Loucy (cell line): ENCODE data around the gene ST8SIA3.

ENCODE experiments used
- EZH2phosphoT487 ChIP-seq: fragments of 200-600 bp; IDR thresholded peaks from 2 replicates; pipeline ENCODE4 v1.6.1; 2018; ENCODE audit warnings: antibody characterized with exemption, mild to moderate bottlenecking, moderate library complexity, borderline replicate concordance
- TF ChIP-seq, protein P1 (sequence below): fragments of 200-600 bp; sonication (generic); conservative IDR thresholded peaks from 2 replicates; pipeline ENCODE4 v1.5.1; 2014; ENCODE audit warnings: mild to moderate bottlenecking, antibody characterized with exemption, low read length

DNA sequence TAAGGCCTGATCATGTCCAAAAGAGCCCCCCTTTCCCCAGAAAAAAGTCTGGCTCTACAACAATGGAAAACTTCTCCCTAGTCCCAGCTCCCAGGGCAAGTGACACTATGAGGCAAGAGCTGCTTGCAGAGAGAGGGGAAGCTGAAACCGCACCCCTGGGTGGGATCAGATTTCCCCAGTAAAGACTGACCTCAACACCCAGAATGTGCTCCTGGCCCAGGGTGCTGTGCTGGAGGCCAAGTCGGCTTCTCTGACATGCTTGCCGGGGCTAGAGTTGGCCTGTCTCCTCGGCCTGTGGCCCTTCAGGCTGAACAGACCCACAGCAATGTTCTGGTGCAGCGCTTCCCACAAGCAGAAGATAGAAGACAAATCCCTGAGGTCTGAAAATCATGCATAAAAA, 18.4 kb upstream of the ST8SIA3 start:
- no peak for TF ChIP-seq EZH2phosphoT487
- TF ChIP-seq, protein P1, sequence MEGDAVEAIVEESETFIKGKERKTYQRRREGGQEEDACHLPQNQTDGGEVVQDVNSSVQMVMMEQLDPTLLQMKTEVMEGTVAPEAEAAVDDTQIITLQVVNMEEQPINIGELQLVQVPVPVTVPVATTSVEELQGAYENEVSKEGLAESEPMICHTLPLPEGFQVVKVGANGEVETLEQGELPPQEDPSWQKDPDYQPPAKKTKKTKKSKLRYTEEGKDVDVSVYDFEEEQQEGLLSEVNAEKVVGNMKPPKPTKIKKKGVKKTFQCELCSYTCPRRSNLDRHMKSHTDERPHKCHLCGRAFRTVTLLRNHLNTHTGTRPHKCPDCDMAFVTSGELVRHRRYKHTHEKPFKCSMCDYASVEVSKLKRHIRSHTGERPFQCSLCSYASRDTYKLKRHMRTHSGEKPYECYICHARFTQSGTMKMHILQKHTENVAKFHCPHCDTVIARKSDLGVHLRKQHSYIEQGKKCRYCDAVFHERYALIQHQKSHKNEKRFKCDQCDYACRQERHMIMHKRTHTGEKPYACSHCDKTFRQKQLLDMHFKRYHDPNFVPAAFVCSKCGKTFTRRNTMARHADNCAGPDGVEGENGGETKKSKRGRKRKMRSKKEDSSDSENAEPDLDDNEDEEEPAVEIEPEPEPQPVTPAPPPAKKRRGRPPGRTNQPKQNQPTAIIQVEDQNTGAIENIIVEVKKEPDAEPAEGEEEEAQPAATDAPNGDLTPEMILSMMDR = no peak
